GM18505 (cell line): Measurements from ENCODE around the gene ROBO4.
A peak's percentile ranks its signal among the peaks of the same experiment; 100 is the strongest.

Source experiments
- ATAC-seq: cut with Tn5 transposase; IDR thresholded peaks from one replicate; pipeline ENCODE4 v1.9.1; 2021; ENCODE audit not compliant: unreplicated experiment
- POLR2A ChIP-seq: IDR thresholded peaks from 4 replicates; pipeline ENCODE4 v1.6.1; 2011; ENCODE audit warnings: borderline replicate concordance; ENCODE audit not compliant: insufficient read depth, insufficient read length; ENCODE audit errors: extremely low read depth

The ROBO4 gene

GRCh38 chr11:124934862-124935547, 37.3 kb upstream of the ROBO4 start:
- ATAC-seq = no peak
- TF ChIP-seq POLR2A = no peak

- peak; percentile 62 for ATAC-seq
- no peak for TF ChIP-seq POLR2A
These were observed 33.1 kb upstream of the ROBO4 start for GRCh38 chr11:124930799-124931198.

DNA sequence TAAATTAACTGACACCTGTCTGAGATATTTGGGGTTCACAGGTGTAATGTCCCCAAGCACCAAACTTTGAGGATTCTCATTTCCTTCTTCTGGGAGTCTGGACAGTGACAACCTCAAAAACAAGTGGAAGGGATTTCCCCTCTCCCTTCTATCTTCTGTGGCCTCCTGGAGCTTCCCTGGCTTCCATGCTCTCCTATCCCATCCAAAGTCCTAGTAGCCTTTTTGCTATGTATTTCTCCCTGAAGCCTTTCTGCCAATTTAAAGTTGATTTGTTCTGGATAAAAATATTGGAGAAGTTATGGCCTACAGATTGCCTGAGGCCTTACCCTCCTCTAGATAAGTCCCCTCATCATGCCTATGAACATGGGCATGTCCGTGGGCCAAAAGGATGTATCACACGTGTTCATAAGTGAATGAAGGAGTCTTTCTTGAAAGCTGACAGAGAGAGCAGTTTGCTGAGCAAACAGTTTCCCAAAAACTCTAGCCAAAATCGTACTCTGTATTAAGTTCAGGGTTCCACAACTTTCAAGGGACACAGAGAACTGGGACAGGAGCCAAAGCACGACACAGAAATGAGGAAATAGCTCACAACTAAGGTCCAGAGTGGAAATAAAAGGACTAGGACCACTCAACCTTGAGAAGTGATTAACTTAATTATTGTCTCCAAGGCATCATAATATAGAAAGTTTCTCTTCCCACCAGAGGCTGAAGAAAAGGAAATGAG, 31.4 kb upstream of the ROBO4 start:
- TF ChIP-seq POLR2A = no peak
- no peak for ATAC-seq

DNA sequence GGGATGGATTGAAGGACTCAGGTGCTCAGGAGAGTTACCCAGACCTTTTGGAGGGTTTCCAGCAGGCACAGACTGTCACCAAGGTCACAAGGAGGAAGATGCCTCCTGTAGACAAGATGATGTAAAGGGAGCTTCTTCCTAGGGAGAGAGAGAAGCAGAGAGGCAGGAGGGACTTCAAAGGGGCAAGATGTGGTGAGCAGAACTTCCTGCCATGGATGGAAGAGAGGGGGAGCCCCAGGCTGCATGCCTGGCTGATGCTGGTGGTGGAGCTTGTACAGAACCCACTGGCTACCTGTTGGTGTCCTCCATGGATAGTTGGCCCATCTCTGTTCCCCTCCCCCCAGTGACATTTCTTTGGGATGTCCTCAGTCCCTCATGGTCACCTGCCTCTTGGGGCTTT, 25.6 kb upstream of the ROBO4 start:
- ATAC-seq = no peak
- no peak for TF ChIP-seq POLR2A

DNA sequence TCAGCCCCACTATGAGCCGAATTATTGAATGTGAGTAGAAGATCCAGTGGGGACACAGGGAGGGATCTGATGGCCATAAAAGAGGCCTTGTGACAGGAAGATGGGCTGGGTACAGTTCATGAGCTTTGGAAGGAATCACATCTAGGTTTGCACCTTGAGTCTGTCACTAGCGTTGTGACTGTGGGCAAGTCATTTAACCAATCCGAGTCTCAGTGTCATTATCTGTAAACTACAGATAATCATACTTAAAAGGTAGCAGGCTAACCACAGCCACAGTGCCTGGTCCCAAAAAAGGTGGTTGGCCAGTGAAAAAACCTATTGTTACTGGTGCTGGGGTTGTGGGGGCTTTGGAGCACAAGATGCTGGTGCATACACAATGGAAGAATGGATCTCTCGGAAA, 25.2 kb upstream of the ROBO4 start:
- no peak for TF ChIP-seq POLR2A
- ATAC-seq = no peak

DNA sequence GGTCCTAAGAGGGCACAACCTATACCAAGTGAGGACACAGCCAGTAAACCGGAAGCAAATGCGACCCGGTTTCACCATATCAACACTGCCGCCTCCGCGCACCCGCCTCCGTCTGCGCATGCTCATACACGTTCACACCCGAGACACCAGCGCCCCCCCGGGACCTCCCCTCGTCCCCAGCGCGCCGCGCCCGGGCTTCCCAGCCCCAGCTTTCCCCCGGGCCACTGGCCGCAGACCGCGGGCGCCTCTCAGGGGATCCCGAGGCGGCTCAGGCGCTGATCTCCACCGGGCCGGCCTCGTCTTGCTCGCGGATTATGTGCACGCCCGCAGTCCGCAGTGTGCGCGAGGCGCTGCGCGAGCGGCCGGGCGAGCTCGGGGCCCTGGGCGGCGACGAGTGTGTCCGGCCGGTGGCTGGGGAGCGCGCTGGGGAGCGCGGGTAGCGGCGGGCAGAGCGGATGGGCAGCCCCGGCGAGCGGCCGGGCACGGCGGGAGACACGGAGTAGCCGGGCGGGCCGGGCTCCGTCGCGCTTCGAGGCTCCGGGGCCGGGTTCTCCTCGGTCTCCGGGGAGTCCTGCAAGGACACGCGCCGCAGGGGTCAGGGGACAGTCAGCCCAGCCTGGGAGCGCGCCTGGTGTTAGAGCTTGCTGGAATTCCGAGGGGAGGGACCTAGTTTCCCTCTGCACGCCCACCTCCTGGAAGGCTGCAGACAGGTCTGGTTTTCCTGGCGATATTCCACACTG, 23.4 kb upstream of the ROBO4 start:
- ATAC-seq = no peak
- TF ChIP-seq POLR2A = no peak

- TF ChIP-seq POLR2A = no peak
- no peak for ATAC-seq
These were observed 22.7 kb upstream of the ROBO4 start for GRCh38 chr11:124920356-124920755.

DNA sequence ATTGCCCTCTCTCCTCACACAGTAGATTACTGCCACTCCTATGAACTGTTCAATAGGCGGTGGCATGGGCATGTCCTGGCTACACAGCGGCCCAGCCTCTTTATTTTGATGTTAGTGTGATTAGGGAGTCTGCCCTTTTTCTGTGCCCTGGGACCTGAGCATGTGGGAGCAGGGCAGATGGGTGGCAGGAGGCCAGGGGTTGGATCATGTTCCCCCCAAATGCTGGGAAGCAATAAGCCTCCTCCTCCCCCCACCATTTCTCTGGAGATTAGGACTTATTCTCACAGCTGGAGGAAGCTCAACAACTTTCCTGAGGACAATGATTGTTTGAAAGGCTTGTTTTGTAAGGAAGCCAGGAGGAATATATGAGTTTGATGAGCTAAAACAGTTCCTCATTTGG, 22.2 kb upstream of the ROBO4 start:
- no peak for TF ChIP-seq POLR2A
- no peak for ATAC-seq

GRCh38 chr11:124918950-124919349, 21.3 kb upstream of the ROBO4 start, which contains the start of gene HEPN1:
Gene HEPN1 (plus strand): TSS chr11:124919250.
- no peak for ATAC-seq
- TF ChIP-seq POLR2A = no peak

DNA sequence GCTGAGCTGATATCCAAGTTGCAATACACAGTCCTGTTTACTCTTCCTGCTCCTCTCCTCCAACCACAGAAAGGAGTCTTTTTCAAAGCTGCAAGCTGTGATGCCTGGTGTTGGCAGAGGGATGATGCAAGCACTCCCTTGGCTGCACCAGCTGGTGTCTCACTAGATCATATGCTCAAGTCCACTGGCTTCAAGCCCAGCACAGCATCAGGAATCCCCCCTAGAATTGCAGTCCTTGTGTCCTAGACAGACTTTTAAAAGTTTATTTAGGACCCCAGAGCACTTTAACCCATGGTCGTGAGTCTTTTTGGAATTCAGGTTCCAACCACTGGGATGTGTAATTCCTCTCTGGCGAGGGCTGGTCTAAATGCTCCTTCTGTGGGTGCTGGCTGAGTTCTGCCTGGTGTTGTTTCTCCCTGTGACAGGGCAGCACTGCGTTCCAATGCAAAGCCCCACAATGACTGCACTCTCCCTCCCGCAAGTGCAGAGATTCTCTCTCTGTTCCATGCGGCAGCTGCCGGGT, 19.5 kb upstream of the ROBO4 start:
- TF ChIP-seq POLR2A = no peak

GRCh38 chr11:124916370-124916710, 18.7 kb upstream of the ROBO4 start:
- TF ChIP-seq POLR2A = no peak
- no peak for ATAC-seq

More for the DNA sequence above, 19.5 kb upstream of the ROBO4 start:
- no peak for ATAC-seq

DNA sequence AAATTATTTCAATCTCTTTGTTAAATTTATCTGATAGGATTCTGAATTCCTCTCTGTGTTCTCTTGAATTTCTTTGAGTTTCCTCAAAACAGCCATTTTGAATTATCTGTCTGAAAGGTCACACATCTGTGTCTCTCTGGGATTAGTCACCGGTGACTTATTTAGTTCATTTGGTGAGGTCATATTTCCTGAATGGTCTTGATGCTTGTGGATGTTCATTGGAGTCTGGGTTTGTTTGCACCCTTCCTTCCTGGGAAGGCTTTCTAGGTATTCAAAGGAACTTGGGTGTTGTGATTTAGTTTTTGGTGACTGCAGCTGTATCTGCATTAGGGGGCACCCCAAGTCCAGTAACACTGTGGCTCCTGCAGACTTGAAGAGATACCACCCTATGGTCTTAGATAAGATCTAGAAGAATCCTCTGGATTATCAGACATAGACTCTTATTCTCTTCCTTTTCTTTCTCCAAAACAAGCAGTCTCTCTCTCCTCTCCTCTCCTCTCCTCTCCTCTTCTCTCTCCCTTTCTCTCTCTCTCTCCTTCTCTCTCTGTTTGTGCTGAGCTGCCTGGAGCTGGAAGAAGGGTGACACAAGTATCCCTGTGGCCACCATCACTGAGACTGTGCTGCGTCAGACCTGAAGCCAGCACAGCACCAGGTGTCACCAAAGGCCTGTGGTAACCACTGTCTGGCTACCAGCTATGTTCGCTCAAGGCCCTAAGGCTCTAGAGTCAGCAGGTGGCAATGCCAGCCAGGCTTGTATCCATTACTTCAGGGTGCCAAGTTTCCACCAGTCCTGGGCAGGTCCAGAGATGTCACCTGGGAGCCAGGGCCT, 18.1 kb upstream of the ROBO4 start:
- ATAC-seq = no peak
- no peak for TF ChIP-seq POLR2A

DNA sequence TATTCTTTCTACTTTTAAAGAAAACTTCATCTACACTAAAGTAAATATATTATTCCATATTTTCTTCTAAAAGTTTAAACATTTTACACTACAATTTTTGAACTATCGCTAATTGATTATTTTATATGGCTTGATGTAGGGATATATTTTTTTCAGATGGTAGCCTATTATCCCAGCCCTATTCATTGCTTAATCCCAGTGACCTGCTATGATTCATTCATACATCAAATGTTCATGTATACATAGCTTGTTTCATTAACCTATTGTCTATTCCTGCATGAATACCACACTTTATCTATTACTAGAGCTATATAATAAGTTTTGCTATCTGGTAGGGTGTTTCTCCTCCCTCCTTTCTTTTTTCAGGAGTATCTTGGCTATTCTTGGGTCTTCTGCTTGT, 5.0 kb upstream of the ROBO4 start:
- no peak for TF ChIP-seq POLR2A
- ATAC-seq = no peak
